Renal cortical epithelial cell (primary cell): ENCODE data around the gene ZBP1. TPM values are rescaled to one million over a fixed set of nuclear protein-coding genes. Genes with fewer than 3 reads are reported as not detected.

Experiments used
- DNase-seq: peaks from one replicate; pipeline ENCODE4 v3.0.0-alpha.2; 2011; ENCODE audit warnings: low read depth
- total RNA-seq: library from RNA; depleted of rRNA; stranded (reverse); fragments of >200 nt; gene quantifications from 2 replicates; pipeline ENCODE4 v1.2.3, GENCODE V29; 2014

Gene ZBP1
- total RNA-seq, 1 donor from 2014 or later = not detected

DNA sequence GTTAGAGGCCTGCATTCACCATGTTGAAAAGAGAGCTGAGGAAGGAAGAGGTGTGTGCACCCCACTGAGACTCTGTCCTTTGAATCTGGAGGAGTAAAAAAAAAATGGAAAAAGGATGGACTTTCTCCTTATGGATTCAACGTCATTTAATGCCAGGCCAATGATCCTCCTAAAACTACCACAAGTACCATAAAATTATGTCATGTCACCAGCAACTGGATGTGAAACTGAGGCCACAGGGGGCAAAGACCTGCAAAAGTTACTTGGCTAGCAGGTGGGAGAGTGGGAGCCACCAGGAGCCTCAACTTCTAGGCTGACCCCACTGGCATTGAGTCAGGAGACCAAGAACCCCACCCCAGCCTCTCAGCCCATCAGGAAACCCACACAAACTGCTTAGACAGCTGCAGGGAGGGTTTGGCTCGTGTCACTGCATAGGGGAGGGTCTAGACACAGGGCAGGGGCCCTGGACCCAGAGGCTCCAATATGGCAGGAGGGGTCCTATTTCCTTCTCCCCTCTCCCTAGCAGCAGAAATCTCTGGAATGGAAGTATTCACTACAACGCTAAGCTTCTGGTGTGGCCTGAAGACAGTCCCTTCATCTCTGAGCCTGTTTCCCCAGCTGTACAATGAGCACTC is 48.3 kb downstream of the ZBP1 start:
- DNase-seq = no peak

DNA sequence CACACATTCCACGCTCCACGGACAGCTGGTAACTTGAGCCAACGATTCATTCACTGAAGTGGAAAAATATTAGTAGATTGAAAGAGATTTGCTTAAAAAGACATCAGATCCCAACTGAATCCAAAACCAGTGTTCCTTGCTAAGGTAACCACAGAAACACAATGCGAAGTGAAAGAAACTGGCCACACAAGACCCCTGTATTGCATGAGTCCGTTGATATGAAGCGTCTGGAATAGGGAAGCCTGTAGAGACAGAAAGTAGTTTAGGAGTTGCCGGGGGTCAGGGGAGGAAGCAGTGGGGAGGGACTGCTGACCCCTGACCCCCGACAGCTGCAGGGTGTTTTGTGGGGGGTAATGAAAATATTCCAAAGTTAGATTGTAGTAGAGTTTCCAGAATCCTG is 49.3 kb downstream of the ZBP1 start:
- DNase-seq = no peak

DNA sequence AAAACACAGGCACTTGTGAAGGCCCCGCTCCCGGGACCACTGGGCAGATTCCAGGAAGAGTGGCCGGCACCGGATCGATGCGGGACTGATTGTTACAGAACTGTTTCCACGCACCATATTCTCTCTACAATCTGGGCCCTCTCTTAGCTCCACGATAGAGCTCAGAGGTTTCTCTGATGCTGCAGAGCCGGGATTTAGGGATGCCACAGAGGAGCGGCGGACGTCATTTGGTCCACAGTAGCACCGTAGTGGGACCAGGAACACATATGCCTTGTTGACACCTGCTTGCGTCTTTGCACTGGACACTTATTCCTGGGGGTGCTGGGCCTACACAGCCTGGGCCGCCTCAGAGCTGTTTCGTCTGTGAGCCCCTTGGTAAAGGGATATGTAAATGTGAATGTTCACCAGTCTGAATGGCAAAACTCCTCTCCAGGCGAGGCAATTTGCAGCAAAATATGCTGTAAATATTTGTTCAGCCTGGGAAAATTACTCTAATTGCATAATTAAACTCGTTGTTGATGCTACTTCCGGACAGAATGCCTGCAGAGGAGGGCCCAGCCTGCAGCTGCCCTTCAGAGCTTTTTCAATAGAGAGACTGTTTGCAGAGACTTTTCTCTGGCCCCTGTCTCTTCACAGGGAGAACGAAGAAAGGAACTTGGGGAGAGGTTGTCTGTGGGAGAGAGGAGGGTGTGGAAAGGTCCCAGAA is 49.9 kb downstream of the ZBP1 start:
- no peak for DNase-seq

DNA sequence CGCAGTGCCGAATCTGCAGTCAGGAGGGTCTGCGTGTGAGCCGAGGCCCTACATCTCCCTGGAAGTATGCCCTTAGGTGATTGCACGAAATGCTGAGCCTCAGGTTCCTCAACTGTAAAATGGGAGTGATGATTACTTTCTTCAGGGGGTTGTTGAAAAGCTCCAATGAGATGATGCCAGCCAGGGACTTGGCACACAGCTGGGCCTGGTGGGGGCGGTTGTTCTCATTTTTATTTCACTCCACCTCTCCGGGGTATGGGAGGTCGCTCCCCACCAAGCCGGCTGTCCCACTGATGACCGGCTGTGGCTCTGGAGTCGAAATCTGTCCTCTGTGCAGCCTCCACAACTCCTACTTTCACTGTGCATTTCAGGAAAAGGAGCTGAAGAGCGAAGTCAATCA is 51.3 kb downstream of the ZBP1 start:
- DNase-seq = no peak

DNA sequence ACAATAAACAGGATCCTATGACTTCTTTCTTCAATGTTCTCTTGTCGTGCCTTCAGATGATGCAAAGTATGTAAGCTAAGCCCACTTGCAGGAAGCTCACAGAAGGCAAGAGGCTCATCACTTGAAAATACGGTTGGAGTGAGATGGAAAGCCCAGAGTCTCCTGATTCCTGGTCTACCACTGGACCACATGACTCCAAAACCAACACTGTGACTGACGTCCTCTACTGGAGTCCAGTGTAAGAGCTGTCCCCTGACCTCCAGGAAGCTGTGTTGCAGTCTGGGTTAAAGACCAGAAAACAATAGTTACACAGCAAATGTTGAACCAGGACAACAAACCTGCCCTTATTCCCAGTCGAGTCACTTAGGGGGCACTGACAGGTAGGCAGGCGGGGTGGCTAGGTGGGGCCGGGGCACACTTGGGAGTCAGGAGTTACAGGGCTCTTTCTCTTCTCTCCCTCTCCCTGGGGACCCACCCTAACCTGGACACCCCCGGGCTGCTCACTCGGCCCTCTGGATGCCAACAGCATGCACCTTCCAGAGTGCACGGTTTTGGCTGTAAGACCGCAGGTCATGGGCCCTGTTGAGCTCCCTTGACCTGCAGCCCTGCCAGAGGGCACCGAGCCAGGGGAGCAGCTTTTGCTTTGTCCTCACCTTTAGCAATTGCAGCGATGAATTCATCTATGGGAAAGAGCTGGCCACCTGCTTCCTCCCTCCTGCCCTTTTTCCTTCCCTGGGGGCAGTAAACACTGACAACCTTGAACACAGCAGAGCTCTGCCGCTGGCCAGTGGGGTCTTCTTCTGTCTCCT is 51.9 kb downstream of the ZBP1 start:
- no peak for DNase-seq

DNA sequence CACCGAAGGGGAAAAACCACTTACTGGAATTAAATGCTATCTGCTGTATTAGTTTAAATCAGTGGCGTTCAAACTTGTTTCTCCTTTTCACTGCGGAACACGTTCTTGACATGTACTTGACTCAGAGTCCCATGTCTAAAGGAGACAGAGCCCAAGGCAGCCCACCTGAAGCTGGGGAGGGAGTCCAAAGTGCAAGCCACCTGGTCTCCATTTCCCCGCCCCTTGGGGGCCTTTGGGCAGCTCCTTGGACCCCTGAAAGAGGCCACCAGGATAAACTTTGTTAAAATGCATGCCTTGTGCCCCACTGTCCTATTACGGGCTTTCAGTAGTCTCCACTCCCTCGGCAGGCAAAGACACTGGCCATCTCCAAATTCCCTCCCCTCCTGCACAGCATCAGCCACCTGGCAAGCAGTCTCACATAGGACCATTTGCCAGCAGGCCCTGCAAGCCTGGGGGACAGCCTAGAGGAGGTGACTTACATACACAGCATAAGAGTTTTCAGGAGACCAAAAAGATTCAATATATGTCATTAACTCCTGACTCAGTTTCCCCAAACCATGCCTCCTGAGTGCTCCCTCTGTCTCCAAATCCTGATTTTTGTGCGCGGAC is 52.7 kb downstream of the ZBP1 start:
- DNase-seq = no peak

DNA sequence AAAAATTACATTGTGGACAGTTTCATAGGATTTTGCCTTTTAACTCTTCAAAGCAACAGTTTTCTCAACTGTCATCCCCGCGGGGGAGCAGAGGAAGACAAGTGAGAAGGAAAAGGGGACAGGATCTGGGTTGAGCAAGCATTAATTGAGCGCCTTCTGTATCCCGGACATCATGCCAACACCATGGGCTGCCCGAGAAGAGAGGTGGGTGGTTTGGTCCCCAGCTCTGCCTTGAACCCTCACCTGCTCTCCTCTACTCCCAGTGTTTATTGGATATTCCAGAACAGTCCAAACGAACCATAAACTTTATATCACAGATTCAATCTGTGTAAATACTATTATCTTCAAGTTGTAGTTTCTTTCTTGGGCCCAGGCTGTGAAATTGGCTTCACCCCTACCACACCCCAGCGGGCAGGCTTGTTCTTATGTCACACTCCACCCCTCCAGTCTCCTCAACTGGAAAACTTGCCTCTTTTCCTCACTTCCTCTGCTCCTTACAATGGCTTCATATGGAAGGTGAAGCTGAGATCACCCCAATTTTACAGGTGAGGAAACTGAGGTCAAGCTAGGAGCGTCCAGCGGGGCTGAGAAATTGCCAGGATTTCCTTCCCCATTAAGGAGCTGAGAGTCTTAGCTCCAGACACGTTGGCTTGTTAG is 53.3 kb downstream of the ZBP1 start:
- no peak for DNase-seq

DNA sequence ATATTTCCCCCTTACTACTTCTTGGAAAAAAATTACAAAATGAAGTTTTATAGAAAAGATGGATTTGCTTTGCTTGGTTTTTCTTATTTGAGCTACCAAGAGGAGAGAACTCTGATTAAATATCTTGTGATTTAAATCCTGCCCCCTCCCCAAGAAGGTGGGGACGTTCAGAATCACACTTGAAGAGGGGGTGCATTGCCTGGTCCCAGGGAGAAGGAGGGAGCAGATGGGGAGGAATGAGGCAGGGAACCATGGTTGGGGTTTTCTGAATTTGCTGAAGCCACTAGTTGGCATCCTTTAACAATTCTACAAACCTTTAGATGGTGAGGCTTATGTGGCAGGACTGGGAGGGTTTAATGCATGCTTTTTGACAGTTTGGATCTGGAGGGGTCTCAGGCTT is 53.8 kb downstream of the ZBP1 start:
- no peak for DNase-seq

DNA sequence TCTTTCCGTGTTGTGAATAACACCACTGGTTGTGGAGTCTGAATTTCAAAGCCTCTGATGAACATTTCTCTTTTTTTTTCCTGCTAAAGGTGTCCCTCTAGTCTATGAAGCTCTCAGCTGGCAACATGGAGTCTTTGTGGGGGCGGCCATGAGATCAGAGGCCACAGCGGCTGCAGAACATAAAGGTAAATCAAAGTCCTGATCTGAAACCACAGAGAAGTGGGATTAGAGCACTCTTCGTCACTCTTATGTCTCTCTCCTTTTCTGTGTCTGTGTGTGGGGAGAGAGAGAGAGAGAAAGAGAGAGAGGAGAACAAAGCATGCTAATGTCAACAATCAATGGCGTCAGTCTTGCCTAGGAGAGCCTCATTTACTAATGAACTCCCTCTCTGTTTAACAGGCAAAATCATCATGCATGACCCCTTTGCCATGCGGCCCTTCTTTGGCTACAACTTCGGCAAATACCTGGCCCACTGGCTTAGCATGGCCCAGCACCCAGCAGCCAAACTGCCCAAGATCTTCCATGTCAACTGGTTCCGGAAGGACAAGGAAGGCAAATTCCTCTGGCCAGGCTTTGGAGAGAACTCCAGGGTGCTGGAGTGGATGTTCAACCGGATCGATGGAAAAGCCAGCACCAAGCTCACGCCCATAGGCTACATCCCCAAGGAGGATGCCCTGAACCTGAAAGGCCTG is 55.1 kb downstream of the ZBP1 start:
- no peak for DNase-seq

DNA sequence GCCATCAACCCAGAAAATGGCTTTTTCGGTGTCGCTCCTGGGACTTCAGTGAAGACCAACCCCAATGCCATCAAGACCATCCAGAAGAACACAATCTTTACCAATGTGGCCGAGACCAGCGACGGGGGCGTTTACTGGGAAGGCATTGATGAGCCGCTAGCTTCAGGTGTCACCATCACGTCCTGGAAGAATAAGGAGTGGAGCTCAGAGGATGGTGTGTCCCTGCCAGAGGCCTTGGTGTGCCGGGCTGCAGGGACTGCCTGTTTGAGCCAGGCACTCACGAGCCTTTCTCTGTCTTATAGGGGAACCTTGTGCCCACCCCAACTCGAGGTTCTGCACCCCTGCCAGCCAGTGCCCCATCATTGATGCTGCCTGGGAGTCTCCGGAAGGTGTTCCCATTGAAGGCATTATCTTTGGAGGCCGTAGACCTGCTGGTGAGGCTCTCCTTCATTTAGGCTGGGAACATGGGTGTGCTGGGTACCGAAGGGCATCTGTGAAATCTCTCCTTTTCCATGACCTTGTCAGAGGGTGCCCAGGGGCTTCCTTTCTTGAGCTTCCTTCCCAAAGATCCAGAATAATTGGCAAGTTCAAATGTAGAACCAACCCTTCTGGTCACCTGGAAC is 55.9 kb downstream of the ZBP1 start:
- DNase-seq = no peak

DNA sequence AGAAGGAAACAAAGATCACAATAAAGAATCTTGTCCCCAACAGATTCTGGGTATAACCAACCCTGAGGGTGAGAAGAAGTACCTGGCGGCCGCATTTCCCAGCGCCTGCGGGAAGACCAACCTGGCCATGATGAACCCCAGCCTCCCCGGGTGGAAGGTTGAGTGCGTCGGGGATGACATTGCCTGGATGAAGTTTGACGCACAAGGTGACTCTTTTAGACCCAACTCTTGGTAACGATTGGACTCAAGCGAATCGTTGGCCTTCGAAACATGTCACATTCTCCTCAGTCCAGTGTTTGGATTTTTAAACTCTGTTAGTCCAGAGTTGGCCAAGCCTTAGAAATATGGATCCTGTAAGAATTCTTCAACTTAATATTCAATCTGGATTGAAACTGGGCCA is 56.7 kb downstream of the ZBP1 start:
- no peak for DNase-seq

DNA sequence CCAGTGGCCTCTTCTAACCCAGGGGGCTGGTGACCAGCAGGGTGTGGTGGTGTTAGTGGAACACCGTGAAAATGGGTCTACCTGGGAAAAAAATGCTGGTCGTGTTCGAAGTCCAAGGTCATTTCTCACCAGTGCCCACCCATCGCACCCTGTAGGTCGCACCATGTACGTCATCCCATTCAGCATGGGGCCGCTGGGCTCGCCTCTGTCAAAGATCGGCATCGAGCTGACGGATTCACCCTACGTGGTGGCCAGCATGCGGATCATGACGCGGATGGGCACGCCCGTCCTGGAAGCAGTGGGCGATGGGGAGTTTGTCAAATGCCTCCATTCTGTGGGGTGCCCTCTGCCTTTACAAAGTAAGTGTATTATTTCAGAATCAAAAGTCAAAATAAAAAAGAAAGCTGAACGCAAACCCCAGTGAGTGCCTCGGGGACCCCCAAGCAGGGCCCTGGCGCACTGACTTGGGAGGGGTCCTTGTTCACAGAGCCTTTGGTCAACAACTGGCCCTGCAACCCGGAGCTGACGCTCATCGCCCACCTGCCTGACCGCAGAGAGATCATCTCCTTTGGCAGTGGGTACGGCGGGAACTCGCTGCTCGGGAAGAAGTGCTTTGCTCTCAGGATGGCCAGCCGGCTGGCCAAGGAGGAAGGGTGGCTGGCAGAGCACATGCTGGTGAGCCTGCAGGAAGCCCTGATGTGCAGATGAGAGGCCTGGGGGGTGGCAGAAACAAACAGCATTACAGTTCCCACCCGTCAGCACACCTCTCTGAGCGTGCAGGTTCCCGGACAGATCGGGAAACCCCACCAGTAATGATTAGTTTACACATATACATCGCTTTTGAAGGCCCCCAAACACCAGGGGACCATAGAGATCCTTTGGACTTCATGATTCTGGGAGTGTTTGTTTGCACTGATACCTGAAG is 57.4 kb downstream of the ZBP1 start:
- no peak for DNase-seq

DNA sequence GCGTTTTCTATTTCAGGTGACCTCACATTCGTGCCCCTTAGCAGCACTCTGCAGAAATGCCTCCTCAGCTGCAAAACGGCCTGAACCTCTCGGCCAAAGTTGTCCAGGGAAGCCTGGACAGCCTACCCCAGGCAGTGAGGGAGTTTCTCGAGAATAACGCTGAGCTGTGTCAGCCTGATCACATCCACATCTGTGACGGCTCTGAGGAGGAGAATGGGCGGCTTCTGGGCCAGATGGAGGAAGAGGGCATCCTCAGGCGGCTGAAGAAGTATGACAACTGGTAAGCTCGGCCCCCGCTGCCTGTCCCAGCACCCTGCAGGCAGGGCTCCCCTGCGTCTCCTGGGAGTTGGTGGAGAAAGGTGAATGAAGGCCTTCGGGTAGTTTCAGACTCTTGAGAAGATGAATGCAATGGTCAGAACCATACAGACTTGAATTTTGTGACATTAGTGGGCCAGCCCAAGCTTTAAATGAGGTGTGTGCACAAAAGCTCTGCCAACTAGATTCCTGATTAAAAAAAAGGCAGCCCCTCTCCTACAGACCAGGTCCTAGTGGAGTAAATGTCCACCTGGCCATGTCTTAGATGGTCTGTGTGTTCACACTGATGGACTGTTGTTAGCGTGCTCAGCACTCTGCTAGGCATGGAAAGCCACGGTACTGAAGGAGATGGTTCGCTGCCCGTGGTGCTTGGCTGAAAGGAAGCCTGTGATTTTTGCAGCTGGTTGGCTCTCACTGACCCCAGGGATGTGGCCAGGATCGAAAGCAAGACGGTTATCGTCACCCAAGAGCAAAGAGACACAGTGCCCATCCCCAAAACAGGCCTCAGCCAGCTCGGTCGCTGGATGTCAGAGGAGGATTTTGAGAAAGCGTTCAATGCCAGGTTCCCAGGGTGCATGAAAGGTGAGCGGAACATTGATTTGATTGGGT is 58.6 kb downstream of the ZBP1 start:
- DNase-seq = no peak

DNA sequence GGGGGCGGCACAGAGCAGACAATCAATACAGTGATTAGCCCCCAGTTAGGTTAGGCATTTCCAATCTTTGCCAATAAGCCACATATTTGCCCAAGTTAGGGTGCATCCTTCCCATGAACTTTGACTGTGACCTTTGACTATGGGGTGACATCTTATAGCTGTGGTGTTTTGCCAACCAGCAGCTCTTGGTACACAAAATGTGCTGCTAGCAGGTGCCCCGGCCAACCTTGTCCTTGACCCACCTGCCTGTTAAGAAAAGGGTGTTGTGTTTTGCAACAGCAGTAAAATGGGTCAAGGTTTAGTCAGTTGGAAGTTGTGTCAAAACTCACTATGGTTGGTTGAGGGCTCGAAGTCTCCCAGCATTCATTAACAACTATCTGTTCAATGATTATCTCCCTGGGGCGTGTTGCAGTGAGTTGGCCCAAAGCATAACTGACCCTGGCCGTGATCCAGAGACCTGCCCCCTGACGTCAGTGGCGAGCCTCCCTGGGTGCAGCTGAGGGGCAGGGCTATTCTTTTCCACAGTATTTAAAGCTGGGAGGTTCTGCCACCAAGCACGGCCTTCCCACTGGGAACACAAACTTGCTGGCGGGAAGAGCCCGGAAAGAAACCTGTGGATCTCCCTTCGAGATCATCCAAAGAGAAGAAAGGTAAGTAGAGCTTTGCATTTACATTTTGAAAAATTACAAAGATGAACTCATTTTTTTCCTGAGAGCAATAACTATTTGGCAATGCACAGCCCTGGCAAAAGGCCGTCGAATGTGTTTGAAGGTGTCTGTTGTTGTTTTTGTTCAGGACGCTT is 59.5 kb downstream of the ZBP1 start, which contains the start of gene PCK1:
TSS of gene PCK1 (plus strand) at position 557 of the 802 bp plus-strand sequence. CDS start 302 bp downstream, outside the sequence.
- DNase-seq = peak; percentile 96

DNA sequence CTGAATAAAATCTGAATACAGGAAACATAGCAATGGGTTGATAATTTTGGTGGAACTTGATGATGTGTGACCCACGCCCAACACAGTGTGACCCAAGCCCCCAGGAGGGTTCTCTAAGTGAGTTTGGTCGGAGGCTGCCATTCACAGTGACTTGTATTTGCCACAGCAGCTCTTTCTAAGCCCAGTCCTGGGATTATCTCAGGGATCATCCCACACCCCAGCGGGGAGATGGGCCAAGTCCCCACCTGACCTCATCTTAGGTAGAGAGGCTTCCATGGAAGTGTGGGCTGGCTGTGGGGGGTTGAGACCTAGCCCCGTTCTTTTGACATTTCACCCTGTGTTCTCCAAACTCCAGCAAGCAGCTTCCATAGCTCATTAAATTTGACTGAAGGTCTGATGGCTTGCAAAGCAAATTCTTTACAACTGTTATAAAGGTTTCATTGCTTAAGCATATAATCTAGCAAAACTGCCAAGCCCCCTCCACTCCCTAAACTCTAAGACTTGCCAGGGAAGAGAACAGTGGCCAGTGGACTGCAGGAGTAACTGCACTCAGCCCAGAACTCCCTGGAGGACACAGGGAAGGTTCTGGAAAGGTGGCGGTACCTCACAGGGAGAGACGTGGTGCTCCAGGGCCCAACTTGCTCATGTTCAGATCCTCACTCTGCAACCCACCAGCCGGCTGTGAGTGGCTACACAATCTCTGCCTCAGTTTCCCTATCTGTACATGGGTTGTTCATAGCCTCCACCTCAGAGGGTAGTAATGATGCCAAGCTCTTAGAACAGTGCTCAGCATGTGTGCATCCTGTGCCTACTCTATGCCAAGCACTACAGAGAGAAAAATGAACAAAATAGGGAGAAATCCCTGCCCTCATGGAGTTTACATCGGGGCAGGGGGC is 60.3 kb downstream of the ZBP1 start:
- no peak for DNase-seq

DNA sequence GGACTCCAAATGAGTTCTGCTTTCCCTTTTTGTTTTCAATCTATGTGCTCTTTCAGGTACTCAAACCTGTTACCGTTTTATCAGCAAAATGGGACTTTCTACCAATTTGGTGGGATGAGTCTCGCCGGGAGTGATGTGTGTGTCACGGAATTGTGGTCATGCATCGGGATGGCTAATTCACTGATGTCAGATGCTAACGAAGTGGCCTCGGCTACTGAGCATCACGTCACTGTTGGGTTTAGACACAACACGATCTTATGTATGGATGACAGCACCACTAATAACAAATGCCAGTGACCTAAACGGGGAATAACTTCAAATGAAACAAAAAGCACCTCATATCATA is 61.0 kb downstream of the ZBP1 start:
- no peak for DNase-seq
